GM12873 (cell line): ENCODE measurements around the gene PLEKHA1.

ENCODE experiments used
- CTCF ChIP-seq: IDR thresholded peaks from 2 replicates; pipeline ENCODE4 v1.5.1; 2012; ENCODE audit warnings: low read depth, mild to moderate bottlenecking, moderate library complexity, low read length, control low read depth; ENCODE audit not compliant: insufficient read depth; ENCODE audit errors: missing control alignments

The PLEKHA1 gene

DNA sequence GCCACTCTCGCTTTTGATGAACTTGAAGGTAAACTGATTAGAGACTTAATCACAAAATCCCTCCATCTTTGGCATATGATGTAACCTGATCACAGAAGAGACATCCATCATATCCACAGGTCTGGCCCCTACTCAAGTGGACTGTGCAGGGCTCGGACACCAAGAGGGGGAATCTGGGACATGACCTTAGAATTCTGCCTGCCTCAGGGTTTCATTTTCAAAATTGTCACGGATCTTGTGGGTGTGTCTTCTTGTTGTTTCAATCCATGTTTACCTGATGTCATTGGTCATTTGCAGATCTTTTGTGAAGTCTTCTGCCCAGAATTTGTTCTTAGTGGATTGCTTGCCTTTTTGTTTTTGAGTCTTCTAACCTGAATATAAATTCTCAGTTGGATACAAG is 74.1 kb downstream of the PLEKHA1 start:
- TF ChIP-seq CTCF, result no peak

DNA sequence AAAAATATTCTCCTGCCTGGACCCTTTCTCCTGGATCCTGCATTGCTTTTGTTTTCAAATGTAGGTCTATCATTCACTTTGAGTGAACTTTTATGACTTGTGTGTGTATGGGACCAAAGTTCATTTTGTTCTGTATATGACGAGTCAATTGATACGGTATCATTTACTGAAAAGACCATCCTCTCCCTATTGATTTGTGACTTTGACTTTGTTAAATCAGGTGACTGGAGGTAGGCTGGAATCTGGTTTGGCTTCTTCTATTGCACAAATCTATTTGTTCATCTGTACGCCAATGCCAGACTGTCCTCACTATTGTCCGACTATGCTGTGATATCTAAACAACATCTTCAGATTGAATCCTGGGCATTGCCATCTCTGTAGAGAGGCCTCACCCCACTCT is 74.6 kb downstream of the PLEKHA1 start:
- TF ChIP-seq CTCF, result no peak

DNA sequence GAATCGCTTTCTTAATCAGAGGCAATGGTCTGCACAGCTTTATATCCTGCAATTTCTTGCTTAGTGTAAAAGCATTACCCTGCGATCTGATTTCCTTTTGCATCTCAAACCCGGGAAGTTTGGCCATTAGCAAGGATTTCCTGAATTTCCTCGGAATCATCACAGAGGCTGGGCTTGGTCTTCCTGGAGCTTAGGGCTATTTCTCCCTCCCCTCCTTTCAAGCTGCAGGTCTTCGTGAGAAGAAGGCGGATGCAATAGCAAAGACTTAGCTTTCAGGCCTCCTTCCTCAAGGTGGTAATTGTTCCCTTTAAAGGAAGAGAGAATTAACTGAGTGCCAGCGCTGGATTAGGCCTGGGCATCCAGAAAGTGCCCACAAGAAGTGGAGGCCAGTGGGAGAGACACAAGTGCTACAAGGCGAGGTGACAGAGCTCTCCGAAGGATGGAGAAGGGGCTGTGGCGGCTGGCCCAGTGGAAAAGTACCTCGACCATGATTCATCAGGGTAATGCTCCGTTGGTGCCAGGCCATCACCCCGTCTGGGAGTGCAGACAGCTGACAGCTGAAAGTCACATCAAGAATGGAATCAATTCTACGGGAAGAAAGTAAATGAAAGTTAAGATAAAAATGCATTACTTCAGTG is 76.0 kb downstream of the PLEKHA1 start:
- no peak for TF ChIP-seq CTCF

GRCh38 chr10:122454071-122454470 is 79.6 kb downstream of the PLEKHA1 start:
- no peak for TF ChIP-seq CTCF

DNA sequence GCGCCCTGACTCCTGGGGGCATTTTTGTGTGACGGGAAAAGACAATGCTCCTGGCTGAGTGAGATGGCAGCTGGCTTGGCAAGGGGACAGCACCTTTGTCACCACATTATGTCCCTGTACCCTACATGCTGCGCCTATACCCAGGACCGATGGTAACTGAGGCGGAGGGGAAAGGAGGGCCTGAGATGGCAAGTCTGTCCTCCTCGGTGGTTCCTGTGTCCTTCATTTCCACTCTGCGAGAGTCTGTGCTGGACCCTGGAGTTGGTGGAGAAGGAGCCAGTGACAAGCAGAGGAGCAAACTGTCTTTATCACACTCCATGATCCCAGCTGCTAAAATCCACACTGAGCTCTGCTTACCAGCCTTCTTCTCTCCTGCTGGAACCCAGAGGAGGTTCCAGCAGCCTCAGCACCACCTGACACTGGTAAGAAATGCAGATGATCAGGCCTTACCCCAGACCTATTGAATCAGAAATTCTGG is 80.1 kb downstream of the PLEKHA1 start, which contains the start of gene ARMS2:
TSS of gene ARMS2 (plus strand) at position 51 of the 478 bp plus-strand sequence. CDS start at position 126, 75 bp downstream.
- no peak for TF ChIP-seq CTCF

DNA sequence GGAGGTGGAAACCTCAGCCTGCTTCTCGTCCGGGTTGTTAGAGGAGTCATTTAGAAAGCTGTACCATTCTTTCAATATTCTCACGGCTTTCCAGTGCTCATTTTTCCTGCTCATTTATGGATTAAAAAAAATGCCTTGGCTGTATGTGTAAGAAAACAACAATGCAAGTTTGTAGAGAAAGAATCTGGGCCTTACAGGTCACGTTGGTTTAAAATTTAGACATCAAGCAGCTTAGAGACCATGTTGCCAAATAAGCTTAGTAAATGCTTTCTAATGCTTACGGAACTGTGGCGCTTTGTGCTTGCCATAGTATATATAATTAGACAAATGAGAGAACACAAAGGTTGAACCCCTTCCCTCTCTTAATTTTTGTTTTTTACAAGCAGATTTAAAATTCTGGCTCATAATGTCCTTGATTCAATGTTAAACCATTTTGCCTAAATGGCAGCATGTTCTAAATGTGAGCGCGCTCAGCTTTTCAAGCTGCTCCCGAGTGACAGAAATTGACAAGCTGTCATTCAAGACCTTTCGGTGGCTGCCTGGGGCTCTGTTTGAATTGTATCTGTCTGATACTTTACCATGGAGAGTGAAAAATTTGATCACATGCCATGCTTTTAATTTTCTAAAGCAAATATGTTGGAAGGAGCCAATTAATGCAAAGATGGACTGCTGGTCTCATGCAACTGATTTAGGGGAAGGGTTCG is 81.0 kb downstream of the PLEKHA1 start:
- no peak for TF ChIP-seq CTCF

- no peak for TF ChIP-seq CTCF
These were observed 83.4 kb downstream of the PLEKHA1 start for GRCh38 chr10:122457934-122458333.
